GM21737 (cell line): ENCODE data around the gene MMP23B.
"Not testable (repeated sequence)": the region's sequence is repeated elsewhere in the genome, so short reads cannot be mapped to it uniquely, and the experiment has no call there.

ENCODE experiments used
- ATAC-seq: cut with Tn5 transposase; IDR thresholded peaks from one replicate; pipeline ENCODE4 v1.9.1; 2021; ENCODE audit warnings: mild to moderate bottlenecking, moderate library complexity; ENCODE audit not compliant: unreplicated experiment

MMP23B gene

DNA sequence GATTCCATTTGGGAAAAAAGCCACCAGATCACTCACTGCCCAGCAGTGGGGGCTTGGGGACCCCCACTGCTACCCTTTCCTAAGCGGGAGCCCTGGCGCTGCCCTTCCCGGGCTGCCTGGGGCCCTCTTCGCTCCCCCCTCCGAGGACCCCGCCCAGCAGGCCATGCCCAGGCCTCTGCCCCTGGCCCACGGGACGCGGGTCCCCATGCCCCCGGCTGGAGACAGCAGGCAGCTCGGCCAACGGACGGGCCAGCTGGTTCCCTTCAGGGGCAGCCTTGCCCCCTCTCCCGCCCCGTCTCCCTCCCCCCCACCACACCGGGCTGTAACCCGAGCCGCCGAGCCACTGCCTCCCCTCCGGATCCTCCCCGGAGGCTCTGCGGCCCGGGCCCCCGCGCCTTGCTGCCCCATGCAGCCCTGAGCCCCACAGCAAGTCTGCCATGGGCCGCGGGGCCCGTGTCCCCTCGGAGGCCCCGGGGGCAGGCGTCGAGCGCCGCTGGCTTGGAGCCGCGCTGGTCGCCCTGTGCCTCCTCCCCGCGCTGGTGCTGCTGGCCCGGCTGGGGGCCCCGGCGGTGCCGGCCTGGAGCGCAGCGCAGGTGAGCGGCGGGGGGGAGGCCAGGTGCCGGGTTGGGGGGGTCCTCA lies at the start of gene MMP23B:
TSS of gene MMP23B (plus strand) at position 392 of the 639 bp plus-strand sequence. CDS start at position 438, 46 bp downstream.
- ATAC-seq = no peak

DNA sequence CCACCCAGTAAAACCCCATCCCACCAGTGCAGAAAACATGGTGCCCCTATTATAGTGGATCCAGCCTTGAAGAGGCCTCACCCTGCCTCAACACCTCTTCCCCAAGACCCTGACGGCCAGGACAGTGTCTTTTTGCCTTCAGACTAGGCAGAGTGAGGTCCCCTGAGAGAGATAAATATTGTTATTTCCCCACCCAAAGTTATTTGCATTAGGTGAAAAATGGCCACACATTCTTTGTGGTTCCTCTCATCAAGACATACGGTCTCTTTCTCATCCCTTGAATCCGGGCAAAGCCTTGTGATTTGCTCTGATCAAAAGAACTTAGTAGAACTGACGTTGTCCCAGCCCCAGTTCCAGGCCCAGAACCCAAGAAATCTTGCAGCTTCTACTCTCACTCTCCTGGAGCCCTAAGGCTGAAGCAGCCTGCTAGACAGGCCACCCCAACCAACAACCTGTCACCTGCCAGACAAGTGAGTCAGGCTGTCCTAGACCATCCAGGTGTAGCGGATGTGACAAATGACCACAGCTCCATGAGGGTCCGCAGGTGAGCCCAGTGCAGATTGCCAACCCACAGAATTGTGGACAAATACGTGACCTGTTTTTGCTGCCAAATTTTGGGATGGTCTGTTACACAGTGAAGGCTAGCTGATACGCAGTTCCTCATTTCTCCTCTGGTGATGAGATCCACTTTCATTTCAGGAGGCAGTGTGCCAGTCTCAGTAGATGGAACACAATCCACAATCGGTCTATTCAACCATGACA lies 49.2 kb upstream of the MMP23B start:
- ATAC-seq = no peak

GRCh38 chr1:1583347-1584010 lies 48.5 kb upstream of the MMP23B start:
- no peak for ATAC-seq

DNA sequence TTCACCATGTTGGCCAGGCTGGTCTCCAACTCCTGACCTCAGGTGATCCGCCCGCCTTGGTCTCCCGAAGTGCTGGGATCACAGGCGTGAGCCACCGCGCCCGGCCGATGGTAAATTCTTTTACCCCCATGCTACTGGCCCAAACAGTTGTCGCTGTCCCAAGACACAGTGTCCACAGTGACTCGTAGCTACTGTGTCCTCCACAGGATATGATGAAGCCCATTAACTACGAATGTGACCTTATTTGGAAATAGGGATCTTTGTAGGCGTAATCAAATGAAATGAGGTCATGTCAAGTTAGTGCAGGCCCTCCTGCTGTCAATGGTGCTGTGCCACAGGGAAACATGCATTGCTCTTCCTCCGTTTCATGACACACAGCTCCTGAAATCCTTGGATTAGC lies 40.5 kb upstream of the MMP23B start:
- ATAC-seq = no peak

DNA sequence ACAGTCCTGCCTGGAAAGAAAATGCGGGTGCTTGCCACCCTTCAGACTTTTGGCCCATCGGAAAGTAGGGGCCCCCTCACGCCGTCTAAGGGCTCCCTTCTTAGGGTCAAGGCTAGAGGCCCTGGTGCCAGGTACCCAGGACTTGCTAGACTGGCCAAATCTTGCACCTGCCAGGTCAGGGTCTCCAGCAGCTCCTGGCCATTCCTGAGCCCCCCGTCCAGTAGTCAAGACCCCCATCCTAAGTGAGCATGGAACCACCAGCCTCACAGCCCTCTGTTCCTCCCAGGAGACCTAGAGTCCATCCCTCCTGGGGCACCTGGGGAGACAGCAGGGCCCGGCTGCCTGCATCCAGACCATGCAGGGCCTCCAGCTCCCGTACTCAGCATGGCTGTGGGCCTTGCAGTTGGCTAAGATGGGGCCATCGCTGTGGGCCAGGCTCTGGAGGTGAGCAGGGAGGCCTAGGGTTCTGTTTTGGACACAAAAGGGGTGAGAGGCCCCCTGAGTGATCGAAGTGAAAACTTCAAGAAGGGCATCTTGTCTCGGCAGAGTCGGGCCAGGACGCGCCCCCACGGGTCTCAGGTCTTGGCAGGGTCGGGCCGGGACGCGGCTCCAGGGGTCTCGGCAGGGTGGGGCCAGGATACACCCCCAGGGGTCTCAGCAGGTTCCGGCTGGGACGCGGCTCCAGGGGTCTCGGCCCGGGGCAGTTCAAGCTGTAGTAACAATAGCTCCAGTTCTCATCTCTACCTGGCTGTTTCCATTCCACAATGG lies 38.0 kb upstream of the MMP23B start:
- no peak for ATAC-seq

DNA sequence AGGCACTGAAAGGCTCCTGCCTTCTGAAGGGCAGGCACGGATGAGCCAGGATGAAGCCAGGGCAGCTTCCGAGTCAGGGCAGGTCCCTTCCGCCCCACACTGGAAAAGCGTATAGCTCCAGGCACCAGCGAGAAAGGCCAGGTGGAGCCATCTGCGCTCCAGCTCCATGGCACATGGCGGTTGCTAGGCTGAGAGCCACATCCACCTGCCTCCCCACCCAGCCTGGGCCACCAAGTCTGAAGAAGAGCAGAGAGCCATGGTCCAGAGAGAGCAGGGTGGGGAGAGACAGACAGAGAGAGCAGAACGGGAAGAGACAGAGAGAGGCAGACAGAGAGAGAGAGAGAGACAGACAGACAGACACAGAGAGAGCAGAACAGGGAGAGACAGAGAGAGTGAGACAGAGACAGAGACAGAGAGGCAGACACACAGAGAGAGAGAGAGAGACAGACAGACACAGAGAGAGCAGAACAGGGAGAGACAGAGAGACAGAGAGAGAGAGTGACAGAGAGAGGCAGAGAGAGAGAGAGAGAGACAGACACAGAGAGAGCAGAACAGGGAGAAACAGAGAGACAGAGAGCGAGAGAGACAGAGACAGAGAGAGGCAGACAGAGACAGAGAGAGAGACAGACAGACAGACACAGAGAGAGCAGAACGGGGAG lies 37.2 kb upstream of the MMP23B start:
- ATAC-seq = no peak

DNA sequence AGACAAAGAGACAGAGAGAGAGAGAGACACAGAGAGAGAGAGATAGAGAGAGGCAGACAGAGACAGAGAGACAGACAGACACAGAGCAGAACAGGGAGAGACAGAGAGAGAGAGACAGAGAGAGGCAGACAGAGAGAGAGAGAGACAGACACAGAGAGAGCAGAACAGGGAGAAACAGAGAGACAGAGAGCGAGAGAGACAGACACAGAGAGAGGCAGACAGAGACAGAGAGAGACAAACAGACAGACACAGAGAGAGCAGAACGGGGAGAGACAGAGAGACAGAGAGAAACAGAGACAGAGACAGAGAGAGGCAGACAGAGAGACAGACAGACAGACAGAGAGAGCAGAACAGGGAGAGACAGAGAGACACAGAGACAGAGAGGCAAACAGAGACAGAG lies 36.6 kb upstream of the MMP23B start:
- not testable (repeated sequence) for ATAC-seq

GRCh38 chr1:1596493-1597274 lies 35.3 kb upstream of the MMP23B start:
- no peak for ATAC-seq

DNA sequence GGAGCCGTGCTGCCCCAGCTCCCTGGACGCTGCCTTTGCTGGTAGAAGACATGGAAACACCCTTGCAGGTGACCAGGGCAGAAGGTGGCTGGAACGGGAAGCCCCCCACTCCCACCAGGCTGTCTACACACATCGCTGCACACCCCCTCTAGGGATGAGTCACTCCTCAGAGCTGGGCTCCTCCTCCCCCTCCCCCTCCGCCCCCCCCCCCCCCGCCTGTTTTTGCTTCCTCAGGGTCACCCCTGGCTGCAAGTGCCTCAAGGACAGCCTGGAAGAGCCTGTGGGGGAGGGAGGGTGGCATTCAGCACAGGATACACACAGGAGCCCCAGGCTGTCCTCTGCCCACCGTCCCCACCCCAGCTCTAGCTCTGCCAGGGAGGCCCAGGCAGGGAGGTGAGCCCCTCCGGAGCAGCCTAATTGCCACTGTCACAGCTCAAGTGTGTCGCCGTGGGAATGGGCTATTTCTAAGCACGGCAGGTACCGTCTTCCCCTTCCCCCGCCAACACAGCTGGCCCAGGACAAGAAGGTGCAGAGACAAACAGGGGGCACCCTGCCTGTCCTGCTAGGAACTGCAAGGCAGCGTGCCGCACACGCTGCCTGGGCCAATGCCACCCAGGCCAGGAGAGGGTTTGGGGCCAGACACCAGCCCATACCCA lies 34.6 kb upstream of the MMP23B start:
- no peak for ATAC-seq

GRCh38 chr1:1598051-1598719 lies 33.8 kb upstream of the MMP23B start:
- no peak for ATAC-seq

DNA sequence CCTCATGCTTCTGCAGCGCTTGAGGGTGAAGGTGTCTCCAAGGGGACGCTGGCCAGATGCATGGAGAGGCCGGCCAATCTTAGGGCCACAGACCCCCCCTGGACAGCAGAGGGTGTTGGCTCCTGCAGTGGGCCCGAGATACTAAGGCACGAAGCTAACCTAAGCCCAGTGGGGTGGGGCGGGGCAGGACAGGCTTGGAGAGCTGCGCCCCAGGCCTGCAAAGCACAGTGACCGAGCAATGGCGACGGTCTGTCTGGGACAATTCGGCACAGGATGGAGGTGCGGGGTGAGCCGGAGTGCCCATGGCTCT lies 33.3 kb upstream of the MMP23B start:
- no peak for ATAC-seq

DNA sequence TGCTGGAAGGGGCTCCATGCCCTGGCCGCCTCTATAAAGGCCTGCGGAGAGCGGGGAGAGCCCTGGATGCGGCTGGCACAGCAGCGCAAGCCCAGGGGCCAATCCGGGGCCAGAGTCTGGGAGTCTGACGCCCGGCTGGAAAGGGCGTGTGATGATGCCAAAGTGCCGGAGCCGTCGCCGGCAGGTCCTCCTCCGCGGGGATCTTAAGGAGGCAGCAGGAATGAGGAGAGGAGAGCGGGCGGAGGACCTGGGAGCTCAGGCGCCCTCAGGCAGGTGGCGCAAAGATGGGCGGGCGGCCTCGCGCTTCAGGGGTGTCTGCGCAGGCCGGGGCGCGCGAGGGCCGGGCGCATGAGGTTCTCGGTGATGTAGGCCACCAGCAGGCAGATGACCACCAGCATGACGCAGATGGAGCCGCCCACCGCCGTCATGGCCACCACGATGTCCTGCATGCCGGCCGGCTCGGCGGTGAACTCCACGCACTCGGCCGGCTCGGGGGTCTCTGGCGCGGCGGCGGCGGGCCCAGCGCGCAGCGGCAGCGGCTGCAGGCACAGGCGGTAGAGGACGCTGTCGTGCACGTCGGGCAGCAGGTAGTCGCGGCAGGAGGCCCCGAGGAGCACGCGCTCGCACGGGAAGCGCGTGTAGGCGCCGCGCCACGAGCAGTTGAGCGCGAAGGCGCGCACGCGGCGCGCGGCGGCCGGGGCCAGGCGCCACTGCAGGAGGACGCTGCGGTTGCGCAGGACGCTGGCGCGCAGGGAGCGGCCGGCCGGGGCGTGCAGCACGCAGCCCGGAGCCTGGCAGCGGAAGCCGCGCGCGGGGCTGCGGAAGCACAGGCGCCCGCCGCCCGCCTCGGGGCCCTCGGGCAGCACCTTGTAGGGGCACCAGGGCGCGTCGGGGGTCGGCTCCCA lies 32.7 kb upstream of the MMP23B start:
- no peak for ATAC-seq

DNA sequence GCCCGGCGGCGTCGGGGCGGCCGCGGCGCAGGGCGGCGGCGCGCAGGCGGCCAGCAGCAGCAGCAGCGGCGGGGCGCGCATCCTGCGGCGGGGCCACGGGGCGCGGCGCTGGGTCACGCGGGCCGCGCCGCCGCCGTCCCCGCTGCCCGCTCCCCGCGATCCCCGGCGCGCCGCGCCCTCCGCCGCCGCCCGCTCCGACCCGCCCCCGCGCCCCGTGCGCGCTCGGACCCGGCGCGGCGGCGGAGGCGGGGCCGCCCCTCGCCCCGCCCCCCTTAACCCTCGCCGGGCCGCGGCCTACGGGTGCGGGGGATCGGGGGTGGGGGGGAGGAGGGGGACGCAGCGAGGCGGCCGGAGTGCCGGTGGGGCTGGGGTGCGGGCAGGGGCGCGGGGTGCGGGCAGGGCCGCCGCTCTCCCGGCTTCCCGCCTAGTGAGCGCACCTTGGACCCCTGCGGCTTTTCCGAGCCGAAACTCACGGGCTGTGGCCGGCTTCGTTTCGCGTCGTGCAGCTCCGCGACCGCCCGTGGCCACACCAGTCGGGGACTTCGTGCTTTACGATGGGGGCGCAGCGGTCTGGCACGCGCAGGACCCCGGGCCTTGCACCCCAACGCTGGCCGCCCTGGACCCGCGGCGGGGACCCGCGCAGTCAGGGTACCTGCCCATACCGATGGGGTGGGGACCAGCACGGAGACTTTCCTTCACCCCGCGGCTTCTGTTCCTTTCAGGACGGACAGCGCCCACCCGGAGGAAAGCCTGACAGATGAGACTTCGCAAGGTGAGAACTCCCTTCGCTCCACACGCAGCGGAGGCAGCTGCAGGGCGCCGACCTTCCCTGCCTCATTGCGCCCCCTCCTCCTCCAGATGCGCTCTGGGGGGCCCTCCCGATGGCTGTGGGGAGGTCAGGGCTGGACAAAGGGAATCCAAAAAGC lies 31.8 kb upstream of the MMP23B start, which contains the start of gene FNDC10:
TSS of gene FNDC10 (minus strand) at position 201 of the 926 bp plus-strand sequence. CDS start at position 81, 120 bp downstream.
- no peak for ATAC-seq

DNA sequence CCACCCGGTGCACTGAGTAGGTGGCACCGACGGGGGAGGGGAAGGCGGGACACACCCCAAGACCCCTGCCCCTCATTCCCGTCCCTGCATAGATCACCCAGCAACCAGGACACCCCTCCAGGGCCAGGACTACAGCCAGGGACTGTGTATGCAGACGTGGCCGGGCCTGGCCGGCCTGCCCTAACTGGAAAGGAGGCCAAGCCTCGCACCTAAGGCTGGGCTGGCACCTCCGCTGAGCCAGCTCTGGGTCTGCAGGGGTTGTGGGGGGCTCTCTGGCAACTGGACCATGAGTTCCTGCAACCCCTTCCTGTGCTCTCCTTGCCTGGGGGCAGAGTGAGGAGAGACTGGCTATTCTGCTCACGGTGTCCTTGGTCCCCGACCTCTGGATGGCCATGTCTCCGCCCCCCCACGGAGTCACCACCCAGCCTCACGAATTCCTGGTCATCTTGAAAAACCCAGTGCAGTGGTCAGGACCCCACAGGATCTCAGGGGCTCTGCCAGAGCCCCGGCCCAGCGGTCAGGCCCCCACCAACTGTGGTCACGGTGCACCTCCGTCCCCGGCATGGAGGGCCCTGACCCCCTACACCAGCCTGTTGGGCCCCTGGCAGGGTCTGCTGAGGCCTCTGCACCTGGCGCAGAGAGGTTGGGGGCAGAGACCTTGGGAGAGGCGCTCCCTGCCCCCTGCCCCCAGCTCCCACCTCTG lies 31.0 kb upstream of the MMP23B start:
- no peak for ATAC-seq

- no peak for ATAC-seq
These were observed 30.2 kb upstream of the MMP23B start for GRCh38 chr1:1601564-1602303.
